VCaP (cell line): ENCODE data around the gene GTF2H2.
"Not testable (repeated sequence)": the region's sequence is repeated elsewhere in the genome, so short reads cannot be mapped to it uniquely, and the experiment has no call there.

Experiments used
- H3K27ac ChIP-seq: fragments of 450-650 bp; 2 replicates; pipeline ENCODE4 v1.5.1; 2017
- TF ChIP-seq, protein P1 (sequence below): fragments of 450-650 bp; conservative IDR thresholded peaks from 2 replicates; pipeline ENCODE4 v1.5.1; 2017; ENCODE audit warnings: mild to moderate bottlenecking, moderate library complexity

GTF2H2 gene

GRCh38 chr5:71014176-71014575 lies 53.3 kb downstream of the GTF2H2 start:
- H3K27ac ChIP-seq: no peak overlapping the region
- TF ChIP-seq, protein P1, sequence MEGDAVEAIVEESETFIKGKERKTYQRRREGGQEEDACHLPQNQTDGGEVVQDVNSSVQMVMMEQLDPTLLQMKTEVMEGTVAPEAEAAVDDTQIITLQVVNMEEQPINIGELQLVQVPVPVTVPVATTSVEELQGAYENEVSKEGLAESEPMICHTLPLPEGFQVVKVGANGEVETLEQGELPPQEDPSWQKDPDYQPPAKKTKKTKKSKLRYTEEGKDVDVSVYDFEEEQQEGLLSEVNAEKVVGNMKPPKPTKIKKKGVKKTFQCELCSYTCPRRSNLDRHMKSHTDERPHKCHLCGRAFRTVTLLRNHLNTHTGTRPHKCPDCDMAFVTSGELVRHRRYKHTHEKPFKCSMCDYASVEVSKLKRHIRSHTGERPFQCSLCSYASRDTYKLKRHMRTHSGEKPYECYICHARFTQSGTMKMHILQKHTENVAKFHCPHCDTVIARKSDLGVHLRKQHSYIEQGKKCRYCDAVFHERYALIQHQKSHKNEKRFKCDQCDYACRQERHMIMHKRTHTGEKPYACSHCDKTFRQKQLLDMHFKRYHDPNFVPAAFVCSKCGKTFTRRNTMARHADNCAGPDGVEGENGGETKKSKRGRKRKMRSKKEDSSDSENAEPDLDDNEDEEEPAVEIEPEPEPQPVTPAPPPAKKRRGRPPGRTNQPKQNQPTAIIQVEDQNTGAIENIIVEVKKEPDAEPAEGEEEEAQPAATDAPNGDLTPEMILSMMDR: no peak

DNA sequence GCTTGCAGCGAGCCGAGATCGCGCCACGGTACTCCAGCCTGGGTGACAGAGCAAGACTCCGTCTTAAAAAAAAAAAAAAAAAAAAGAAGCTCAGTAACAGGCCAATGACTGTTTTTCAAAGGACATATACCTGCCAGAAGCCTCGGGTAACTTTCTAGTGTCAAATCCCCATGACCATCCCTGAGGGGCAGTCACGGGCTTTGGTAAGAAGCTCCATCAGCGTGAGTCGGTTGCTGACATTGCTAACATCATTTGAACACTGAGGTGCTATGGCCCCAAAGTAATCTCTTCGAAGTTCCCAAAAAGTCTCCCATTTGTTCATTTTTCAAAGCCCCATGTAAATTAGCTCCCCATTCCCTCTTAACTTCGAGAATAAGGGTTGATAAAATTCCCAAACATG lies 53.9 kb downstream of the GTF2H2 start:
- TF ChIP-seq, protein P1: no peak
- no peak overlapping the region for H3K27ac ChIP-seq

DNA sequence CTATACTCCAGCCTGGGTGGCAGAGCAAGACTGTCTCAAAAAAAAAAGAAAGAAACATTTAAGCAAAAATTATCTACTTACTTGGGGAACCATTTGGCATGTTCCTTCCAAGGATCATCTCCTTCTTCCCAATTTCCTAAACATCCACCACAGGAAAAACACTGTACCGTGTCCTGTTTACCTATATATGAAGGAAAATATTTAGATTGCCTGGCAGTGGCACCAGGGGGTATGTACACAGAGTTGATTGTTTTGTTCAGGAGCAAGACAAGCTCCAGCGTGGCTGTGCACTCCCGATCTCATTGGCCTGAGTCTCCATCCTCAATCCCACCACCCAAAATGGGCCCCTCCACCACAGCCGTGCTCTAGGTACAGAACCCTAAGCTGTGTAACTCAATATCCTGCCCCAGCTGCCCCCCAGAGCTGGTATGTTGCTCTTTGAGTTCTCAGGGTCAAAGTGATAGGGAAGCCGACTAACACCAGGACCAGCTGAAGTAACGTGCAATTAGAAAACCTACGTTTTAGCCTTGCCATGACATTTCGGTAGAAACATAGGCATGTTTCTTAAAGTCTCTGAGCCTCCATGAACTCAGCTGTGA lies 56.2 kb downstream of the GTF2H2 start:
- no peak overlapping the region for H3K27ac ChIP-seq
- TF ChIP-seq, protein P1: no peak

DNA sequence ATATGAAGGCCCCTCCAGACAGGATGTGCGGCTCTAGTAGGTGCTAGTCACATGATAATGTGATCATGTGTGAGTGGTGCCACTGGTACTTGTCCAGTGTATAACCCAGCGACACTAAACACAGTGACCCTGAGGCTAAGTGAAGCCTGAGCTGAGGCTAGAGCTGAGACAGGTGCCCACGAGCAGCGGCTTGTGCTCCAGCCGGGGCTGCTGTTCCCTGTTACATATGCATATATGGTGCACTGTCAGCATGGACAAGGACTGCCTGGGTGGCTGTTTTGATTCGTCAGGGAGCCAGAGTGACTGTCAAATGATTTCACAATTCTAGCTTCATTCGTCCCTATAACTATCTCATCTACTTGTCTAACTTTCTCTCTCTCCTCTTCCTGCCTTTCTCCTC lies 60.5 kb downstream of the GTF2H2 start:
- not testable (repeated sequence) for H3K27ac ChIP-seq
